Mucosa of gallbladder (tissue), 1 donor: Measurements from ENCODE around the gene ADAT3. TPM values are rescaled to one million over a fixed set of nuclear protein-coding genes. Genes with fewer than 3 reads are reported as not detected.

Experiments
- DNase-seq: peaks from one replicate; pipeline ENCODE4 v3.0.0-alpha.2; 2020; ENCODE audit warnings: low spot score
- total RNA-seq: library from RNA; stranded (reverse); gene quantifications from one replicate; pipeline ENCODE4 v1.2.1, GENCODE V29; 2021
- donor health status: DM: no; HTN: no; CAD: no.

ADAT3 gene
- total RNA-seq, 1 donor from 2014 or later, result 10.6 TPM

GRCh38 chr19:1912760-1913505, 7.7 kb downstream of the ADAT3 start:
- no peak for DNase-seq

- DNase-seq, result no peak
Observed at GRCh38 chr19:1913781-1914577, 8.8 kb downstream of the ADAT3 start.

- no peak for DNase-seq
Observed at GRCh38 chr19:1914826-1915341, 9.7 kb downstream of the ADAT3 start.

GRCh38 chr19:1917146-1917545, 11.9 kb downstream of the ADAT3 start:
- DNase-seq, result no peak

- DNase-seq, result no peak
Observed at GRCh38 chr19:1917926-1918325, 12.7 kb downstream of the ADAT3 start.

GRCh38 chr19:1918975-1919374, 13.8 kb downstream of the ADAT3 start:
- DNase-seq, result no peak

GRCh38 chr19:1920644-1921043, 15.4 kb downstream of the ADAT3 start:
- no peak for DNase-seq

GRCh38 chr19:1921326-1921725, 16.1 kb downstream of the ADAT3 start:
- DNase-seq, result no peak

- no peak for DNase-seq
Observed at GRCh38 chr19:1921825-1922224, 16.6 kb downstream of the ADAT3 start.

- DNase-seq, result no peak
Observed at GRCh38 chr19:1922803-1923202, 17.6 kb downstream of the ADAT3 start.

GRCh38 chr19:1923319-1923718, 18.1 kb downstream of the ADAT3 start:
- DNase-seq, result no peak

GRCh38 chr19:1924320-1924961, 19.2 kb downstream of the ADAT3 start:
- DNase-seq, result no peak

- no peak for DNase-seq
Observed at GRCh38 chr19:1925544-1925943, 20.3 kb downstream of the ADAT3 start.

GRCh38 chr19:1929021-1929742, 24.0 kb downstream of the ADAT3 start:
- peak; percentile 77 for DNase-seq

- DNase-seq, result no peak
Observed at GRCh38 chr19:1931445-1931844, 26.2 kb downstream of the ADAT3 start.

GRCh38 chr19:1932395-1932794, 27.2 kb downstream of the ADAT3 start:
- DNase-seq, result no peak

GRCh38 chr19:1933244-1933643, 28.0 kb downstream of the ADAT3 start:
- no peak for DNase-seq

GRCh38 chr19:1933942-1934341, 28.7 kb downstream of the ADAT3 start:
- no peak for DNase-seq

GRCh38 chr19:1935484-1936208, 30.4 kb downstream of the ADAT3 start:
- DNase-seq, result no peak

- DNase-seq, result no peak
Observed at GRCh38 chr19:1936430-1936829, 31.2 kb downstream of the ADAT3 start.
